HepG2 (cell line): ENCODE measurements around the gene STX4. TPM values are rescaled to one million over a fixed set of nuclear protein-coding genes. Genes with fewer than 3 reads are reported as not detected.

ENCODE experiments used
- ADNP ChIP-seq: sonication (generic); formaldehyde crosslinking; IDR thresholded peaks from 2 replicates; pipeline ENCODE4 v1.4.0; 2020; ENCODE audit warnings: missing genetic modification reagents
- ATAD3A ChIP-seq: sonication (generic); formaldehyde crosslinking; IDR thresholded peaks from 2 replicates; pipeline ENCODE4 v1.4.0; 2020; ENCODE audit warnings: missing genetic modification reagents
- CBX2 ChIP-seq, 2 experiments: fragments of 200-600 bp in 1 of 2; sonication (generic); formaldehyde crosslinking in 1 of 2; IDR thresholded peaks; 2 replicates each; pipeline versions ENCODE4 v1.7.0 to v1.8.1; 2018 to 2022; ENCODE audit warnings: low read depth in 2 of 2, low read length in 1 of 2, mild to moderate bottlenecking in 1 of 2, missing genetic modification reagents in 1 of 2
- GABPA ChIP-seq, 2 experiments: IDR thresholded peaks; 2 replicates each; pipeline ENCODE4 v1.6.1; 2011 to 2016; ENCODE audit warnings: low read depth in 2 of 2, low read length in 1 of 2, missing biosample characterization in 1 of 2, missing genetic modification characterization in 1 of 2
- HNRNPH1 ChIP-seq: fragments of 200-400 bp; formaldehyde crosslinking; optimal IDR thresholded peaks from 2 replicates; pipeline ENCODE3; 2017; ENCODE audit warnings: mild to moderate bottlenecking, low read depth, low read length
- JUNB ChIP-seq: sonication (generic); formaldehyde crosslinking; IDR thresholded peaks from 2 replicates; pipeline ENCODE4 v1.8.0; 2022; ENCODE audit warnings: missing genetic modification reagents, mild to moderate bottlenecking, borderline replicate concordance
- MEIS1 ChIP-seq: sonication (generic); formaldehyde crosslinking; IDR thresholded peaks from 2 replicates; pipeline ENCODE4 v1.9.0; 2021; ENCODE audit warnings: mild to moderate bottlenecking, missing genetic modification reagents, moderate library complexity, borderline replicate concordance
- MYC ChIP-seq: sonication (generic); formaldehyde crosslinking; IDR thresholded peaks from 2 replicates; pipeline ENCODE4 v1.9.0; 2021; ENCODE audit warnings: missing genetic modification reagents, borderline replicate concordance
- NFKBIZ ChIP-seq: IDR thresholded peaks from 2 replicates; pipeline ENCODE4 v1.6.1; 2018; ENCODE audit warnings: missing genetic modification reagents, missing compliant biosample characterization
- POLR2A ChIP-seq, 2 experiments: IDR thresholded peaks; 2 replicates each; pipeline ENCODE4 v1.6.1; 2011; ENCODE audit warnings: low read depth in 2 of 2, low read length in 2 of 2, mild to moderate bottlenecking in 1 of 2, moderate library complexity in 1 of 2; ENCODE audit not compliant: insufficient read depth in 1 of 2
- TRAFD1 ChIP-seq: sonication (generic); formaldehyde crosslinking; IDR thresholded peaks from 2 replicates; pipeline ENCODE4 v1.5.1; 2020; ENCODE audit warnings: missing genetic modification reagents, mild to moderate bottlenecking, borderline replicate concordance
- U2AF2 ChIP-seq: fragments of 200-400 bp; formaldehyde crosslinking; IDR thresholded peaks from 2 replicates; pipeline ENCODE4 v1.6.1; 2017; ENCODE audit warnings: low read depth, mild to moderate bottlenecking, low read length
- YY1 ChIP-seq: IDR thresholded peaks from 2 replicates; pipeline ENCODE4 v1.6.1; 2011; ENCODE audit warnings: low read length, low read depth, moderate library complexity, mild to moderate bottlenecking; ENCODE audit not compliant: insufficient read depth, insufficient replicate concordance
- ZBTB37 ChIP-seq: sonication (generic); formaldehyde crosslinking; IDR thresholded peaks from 2 replicates; pipeline ENCODE4 v1.4.0; 2020; ENCODE audit warnings: mild to moderate bottlenecking, missing genetic modification reagents
- ZNF33A ChIP-seq: sonication (generic); formaldehyde crosslinking; IDR thresholded peaks from 2 replicates; pipeline ENCODE4 v1.5.1; 2020; ENCODE audit warnings: missing genetic modification reagents, mild to moderate bottlenecking, moderate library complexity, borderline replicate concordance
- ZNF432 ChIP-seq: sonication (generic); formaldehyde crosslinking; IDR thresholded peaks from 2 replicates; pipeline ENCODE4 v1.5.0; 2020; ENCODE audit warnings: missing genetic modification reagents, mild to moderate bottlenecking, borderline replicate concordance
- ZNF512B ChIP-seq: sonication (generic); formaldehyde crosslinking; IDR thresholded peaks from 2 replicates; pipeline ENCODE4 v1.5.1; 2020; ENCODE audit warnings: missing genetic modification reagents, mild to moderate bottlenecking, borderline replicate concordance
- ZNF616 ChIP-seq: sonication (generic); formaldehyde crosslinking; IDR thresholded peaks from 2 replicates; pipeline ENCODE4 v1.5.0; 2020; ENCODE audit warnings: low read depth, mild to moderate bottlenecking, missing genetic modification reagents
- ZUFSP ChIP-seq: sonication (generic); formaldehyde crosslinking; IDR thresholded peaks from 2 replicates; pipeline ENCODE4 v1.9.0; 2021; ENCODE audit warnings: missing genetic modification reagents, mild to moderate bottlenecking, borderline replicate concordance
- polyA plus RNA-seq, 8 experiments: library from polyadenylated mRNA; depleted of rRNA in 3 of 8; stranded (reverse) in 7 of 8; unstranded in 1 of 8; fragments of >200 nt; fragmentation: Illumina TruSeq in 4 of 8; extraction: Trizol in 4 of 8; gene quantifications; 2 replicates each; pipeline versions ENCODE4 v1.2.1 to v1.2.3, GENCODE V29; 2011 to 2016; ENCODE audit warnings: low read depth in 4 of 8, missing spikeins in 1 of 8, mixed read lengths in 1 of 8; ENCODE audit not compliant: insufficient read depth in 1 of 8
- total RNA-seq, 5 experiments: library from RNA; depleted of rRNA; stranded (reverse); fragments of >200 nt; fragmentation: Illumina TruSeq; extraction: Trizol; gene quantifications; 2 replicates each; pipeline ENCODE4 v1.2.3, GENCODE V29; 2016; ENCODE audit warnings: low read depth in 1 of 5

STX4 gene
- total and polyA plus RNA-seq, 2 of the 13 experiments (the other 11 are each of a cell fraction or from before 2014, with no cell fraction given): 29.2 to 34.6 TPM

GRCh38 chr16:30997725-30998711, 35.3 kb upstream of the STX4 start (continued):
- TF ChIP-seq ZUFSP (CRISPR knock-in tag): no peak
- TF ChIP-seq TRAFD1 (CRISPR knock-in tag): no peak
- TF ChIP-seq CBX2 (IDR thresholded peaks at IDR 0.05; ENCODE audit: low read depth, low read length): no peak
- no peak for TF ChIP-seq CBX2 (CRISPR knock-in tag; IDR thresholded peaks at IDR 0.05; ENCODE audit: low read depth)
- TF ChIP-seq MEIS1 (CRISPR knock-in tag): peak; percentile 15
- no peak for TF ChIP-seq JUNB
- peak; percentile 73 for TF ChIP-seq HNRNPH1
- TF ChIP-seq ZNF512B: 0 out of 2 replicates have a peak, but pooled peaks have one; percentile 38
- TF ChIP-seq ZNF432 (CRISPR knock-in tag): no peak
- no peak; the same call in none of the 2 replicates for TF ChIP-seq MYC (CRISPR knock-in tag)
- no peak for TF ChIP-seq YY1
- TF ChIP-seq GABPA (IDR thresholded peaks at IDR 0.05; ENCODE audit: low read depth, low read length): no peak
- TF ChIP-seq GABPA (CRISPR knock-in tag; IDR thresholded peaks at IDR 0.05; ENCODE audit: low read depth): no peak
- TF ChIP-seq ZNF616 (CRISPR knock-in tag): no peak
- TF ChIP-seq ZBTB37 (CRISPR knock-in tag): no peak
- no peak for TF ChIP-seq ADNP (CRISPR knock-in tag)
- TF ChIP-seq NFKBIZ (CRISPR knock-in tag): no peak
- peak in 1 of 2 experiments; percentile 31; a peak in 2 of 4 replicates for TF ChIP-seq POLR2A (IDR thresholded peaks at IDR 0.05; ENCODE audit: insufficient read depth in 1 of 2, low read depth in 2 of 2, low read length in 2 of 2)
- 0 out of 2 replicates have a peak, but pooled peaks have one; percentile 30 for TF ChIP-seq ZNF33A (CRISPR knock-in tag)
- no peak for TF ChIP-seq U2AF2
- no peak for TF ChIP-seq ATAD3A
